Caco-2 (cell line): ENCODE results near the gene FGF1. TPM values are rescaled to one million over a fixed set of nuclear protein-coding genes. Genes with fewer than 3 reads are reported as not detected.

ENCODE experiments used
- BruUV-seq: library from RNA; stranded (reverse); fragments of 400-500 nt; replicated peaks from 2 replicates; lab custom pipeline; 2021; lab: Mats Ljungman, UMichigan
- CTCF ChIA-PET: fragments of 300-600 bp; sonication (Branson Sonifier 250); formaldehyde crosslinking; loops from one replicate; lab custom pipeline; 2022; ENCODE audit warnings: antibody characterized with exemption; lab: Charles Lee
- POLR2A ChIA-PET: fragments of 300-600 bp; sonication (Branson Sonifier 250); formaldehyde crosslinking; loops from one replicate; lab custom pipeline; 2022; ENCODE audit warnings: antibody characterized with exemption; lab: Charles Lee
- DNase-seq, 2 experiments: peaks; one replicate each; pipeline versions ENCODE4 v3.0.0 to v3.0.0-alpha.2; 2020 to 2022
- H3K27me3 ChIP-seq: replicated peaks from 2 replicates; pipeline ENCODE4 v1.6.0; 2011; ENCODE audit warnings: low read length; ENCODE audit not compliant: control insufficient read depth, insufficient read depth
- H3K36me3 ChIP-seq: 2 replicates; pipeline ENCODE4 v1.5.1; 2011; ENCODE audit warnings: low read length; ENCODE audit not compliant: control insufficient read depth, insufficient read depth
- H3K4me1 ChIP-seq: fragments of 250-450 bp; sonication (Bioruptor Pico); 2 replicates; pipeline ENCODE4 v1.5.1; 2020; ENCODE audit warnings: mild to moderate bottlenecking
- H3K4me3 ChIP-seq: 2 replicates; pipeline ENCODE4 v1.5.1; 2011; ENCODE audit warnings: low read depth, mild to moderate bottlenecking, control low read depth, low read length
- H3K9me3 ChIP-seq: fragments of 250-450 bp; sonication (Bioruptor Pico); 2 replicates; pipeline ENCODE4 v1.5.1; 2020; ENCODE audit warnings: mild to moderate bottlenecking, moderate library complexity
- H3K27ac Mint-ChIP-seq: one replicate; pipeline ENCODE4 v1.8.0; 2022; ENCODE audit warnings: mixed read lengths; ENCODE audit not compliant: unreplicated experiment
- H3K27me3 Mint-ChIP-seq: one replicate; pipeline ENCODE4 v1.8.0; 2022; ENCODE audit warnings: mixed read lengths; ENCODE audit not compliant: insufficient read depth, unreplicated experiment
- H3K36me3 Mint-ChIP-seq: one replicate; pipeline ENCODE4 v1.8.0; 2022; ENCODE audit warnings: mild to moderate bottlenecking, mixed read lengths; ENCODE audit not compliant: insufficient read depth, unreplicated experiment
- H3K4me1 Mint-ChIP-seq: one replicate; pipeline ENCODE4 v1.8.0; 2022; ENCODE audit warnings: low read depth, mixed read lengths; ENCODE audit not compliant: unreplicated experiment
- H3K4me3 Mint-ChIP-seq: one replicate; pipeline ENCODE4 v1.8.0; 2022; ENCODE audit warnings: mild to moderate bottlenecking, moderate library complexity, mixed read lengths; ENCODE audit not compliant: unreplicated experiment
- H3K9me3 Mint-ChIP-seq: one replicate; pipeline ENCODE4 v1.8.0; 2022; ENCODE audit warnings: mixed read lengths; ENCODE audit not compliant: unreplicated experiment
- CTCF ChIP-seq, 2 experiments: fragments of 200-600 bp in 1 of 2; IDR thresholded peaks; 1 replicate in 1 of 2; 2 replicates in 1 of 2; pipeline versions ENCODE4 v1.5.1 to v1.8.0; 2011 to 2022; ENCODE audit warnings: antibody characterized with exemption in 1 of 2, control low read depth in 1 of 2, inconsistent platforms in 1 of 2, low read depth in 1 of 2, low read length in 1 of 2, mild to moderate bottlenecking in 1 of 2, moderate library complexity in 1 of 2; ENCODE audit not compliant: insufficient read depth in 1 of 2, severe bottlenecking in 1 of 2, unreplicated experiment in 1 of 2
- intact Hi-C: fragments of 100-400 bp; cut with micrococcal nuclease; formaldehyde crosslinking; loops from one replicate; pipeline ENCODE4 v1.10.0; 2022; ENCODE audit not compliant: unreplicated experiment
- total RNA-seq: library from RNA; stranded (reverse); gene quantifications from 2 replicates; pipeline ENCODE4 v1.2.3, GENCODE V29; 2022

FGF1 gene
- total RNA-seq, 1 experiment from 2014 or later, result not detected

DNA sequence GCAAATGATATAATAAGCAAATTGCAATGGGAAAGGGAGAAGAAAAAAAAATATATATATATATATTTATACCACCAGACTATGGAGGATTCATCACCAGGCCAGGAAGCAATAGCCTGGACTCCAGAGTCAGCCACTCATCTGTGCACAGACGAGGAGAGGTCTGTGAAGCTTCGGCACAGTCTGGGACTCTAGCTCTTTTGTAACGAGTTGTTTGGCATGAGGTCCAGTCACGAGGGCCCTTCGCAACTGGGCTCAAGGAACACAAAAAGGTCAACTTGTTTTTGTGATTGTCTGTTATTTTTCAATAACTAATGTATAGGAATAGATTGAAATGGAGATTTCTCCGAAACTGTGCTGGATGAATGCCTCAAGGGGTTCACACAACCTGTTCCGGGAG lies 14.7 kb upstream of the FGF1 start:
- TF ChIP-seq CTCF (IDR thresholded peaks at IDR 0.05; ENCODE audit: insufficient read depth in 1 of 2, low read depth in 1 of 2, low read length in 1 of 2, severe bottlenecking in 1 of 2, unreplicated experiment in 1 of 2), result no peak
- H3K4me3 ChIP-seq, result no peak overlapping the region
- DNase-seq, result no peak
- intact Hi-C loops, result no loop called here
- H3K4me1 Mint-ChIP-seq, result no peaks in the 10 kb centered on the region
- CTCF ChIA-PET, result interaction anchor here (1.0 kb wide), 1 partner anchor 13 kb away, joined by 3 read pairs; no protein-coding TSS in a partner anchor
- no peaks in the 10 kb centered on the region; the same call in none of the 2 replicates for H3K27me3 ChIP-seq
- H3K9me3 Mint-ChIP-seq, result no peaks in the 10 kb centered on the region
- H3K4me3 Mint-ChIP-seq, result no peak overlapping the region
- POLR2A ChIA-PET, result no interaction called here
- peaks cover 11% of the 10 kb centered on the region for H3K27me3 Mint-ChIP-seq
- H3K36me3 Mint-ChIP-seq, result no peaks in the 10 kb centered on the region
- H3K27ac Mint-ChIP-seq, result no peak overlapping the region
- no TSS peak for BruUV-seq
- H3K4me1 ChIP-seq, result no peaks in the 10 kb centered on the region
- H3K36me3 ChIP-seq, result no peaks in the 10 kb centered on the region
- no peaks in the 10 kb centered on the region for H3K9me3 ChIP-seq

GRCh38 chr5:142699184-142699720 lies 13.4 kb upstream of the FGF1 start:
- no peak overlapping the region for H3K27ac Mint-ChIP-seq
- Histone ChIP-seq H3K4me1 (no peaks in the 10 kb centered on the region), H3K9me3 (no peaks in the 10 kb centered on the region), H3K27me3 (no peaks in the 10 kb centered on the region; the same call in none of the 2 replicates), H3K36me3 (no peaks in the 10 kb centered on the region), H3K4me3 (no peak overlapping the region)
- TF ChIP-seq CTCF (IDR thresholded peaks at IDR 0.05; ENCODE audit: insufficient read depth in 1 of 2, low read depth in 1 of 2, low read length in 1 of 2, severe bottlenecking in 1 of 2, unreplicated experiment in 1 of 2), result peak; percentile 93 to 97
- peaks cover 7% of the 10 kb centered on the region for H3K27me3 Mint-ChIP-seq
- H3K36me3 Mint-ChIP-seq, result no peaks in the 10 kb centered on the region
- no peaks in the 10 kb centered on the region for H3K9me3 Mint-ChIP-seq
- BruUV-seq, result no TSS peak
- ChIA-PET POLR2A (no interaction called here), CTCF (interaction anchor here (0.5 to 3.5 kb wide), 14 partner anchors 9 to 188 kb away, joined by 3 to 76 read pairs (median 4); no protein-coding TSS in a partner anchor)
- H3K4me1 Mint-ChIP-seq, result no peaks in the 10 kb centered on the region
- intact Hi-C loops, result loop anchor here (1.0 to 5.0 kb wide), 4 partner anchors 44 to 547 kb away; no protein-coding TSS in a partner anchor
- H3K4me3 Mint-ChIP-seq, result no peak overlapping the region
- peak; percentile 84 to 90 for DNase-seq

DNA sequence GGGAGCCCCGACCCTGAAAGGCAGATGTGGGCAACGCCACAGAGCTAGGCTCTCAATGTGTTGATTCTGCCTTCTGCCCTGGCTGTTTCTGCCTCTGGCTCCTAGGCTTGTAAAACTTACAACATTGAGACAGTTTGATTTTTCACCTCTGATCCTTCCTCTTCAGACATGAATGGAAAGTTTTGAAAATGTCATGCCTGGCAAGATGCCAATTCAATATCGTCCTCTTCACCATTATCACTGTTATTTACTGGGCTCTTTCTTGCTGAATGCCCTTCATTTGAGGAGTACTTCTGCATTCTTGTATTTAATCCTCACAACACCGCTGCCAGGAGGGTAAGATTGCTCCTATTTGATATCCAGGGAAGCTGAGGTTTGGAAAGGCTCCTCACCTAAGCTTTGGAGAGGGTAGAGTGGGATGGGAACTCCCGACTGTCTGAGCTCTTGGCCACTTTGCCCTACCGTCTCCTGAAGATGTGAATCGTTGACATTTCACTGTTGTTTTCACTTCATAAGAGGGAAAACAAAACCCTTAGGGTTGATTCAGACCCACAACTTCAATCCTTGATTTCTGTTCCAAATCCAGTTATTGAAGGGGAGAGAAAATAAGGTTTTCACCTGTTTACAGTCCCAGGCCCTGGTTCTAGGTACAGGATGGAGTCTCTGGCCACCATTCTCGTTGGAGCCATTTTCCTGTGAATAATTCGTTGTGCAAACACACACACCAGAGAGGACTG lies 12.7 kb upstream of the FGF1 start:
- POLR2A ChIA-PET, result no interaction called here

More for the DNA sequence above, 12.7 kb upstream of the FGF1 start:
- DNase-seq, result no peak
- Histone ChIP-seq H3K27me3 (no peaks in the 10 kb centered on the region; the same call in none of the 2 replicates), H3K4me3 (no peak overlapping the region), H3K36me3 (no peaks in the 10 kb centered on the region), H3K4me1 (no peaks in the 10 kb centered on the region), H3K9me3 (no peaks in the 10 kb centered on the region)
- Mint-ChIP-seq H3K9me3 (no peaks in the 10 kb centered on the region), H3K27ac (no peak overlapping the region), H3K27me3 (peaks cover 7% of the 10 kb centered on the region), H3K4me1 (no peaks in the 10 kb centered on the region), H3K36me3 (no peaks in the 10 kb centered on the region), H3K4me3 (no peak overlapping the region)
- no peak for TF ChIP-seq CTCF (IDR thresholded peaks at IDR 0.05; ENCODE audit: insufficient read depth in 1 of 2, low read depth in 1 of 2, low read length in 1 of 2, severe bottlenecking in 1 of 2, unreplicated experiment in 1 of 2)
- CTCF ChIA-PET, result interaction anchor here (0.5 to 3.5 kb wide), 14 partner anchors 10 to 188 kb away, joined by 3 to 76 read pairs (median 4); no protein-coding TSS in a partner anchor
- no TSS peak for BruUV-seq
- intact Hi-C loops, result loop anchor here (1.0 to 5.0 kb wide), 4 partner anchors 43 to 546 kb away; no protein-coding TSS in a partner anchor
